B cell (primary cell): ENCODE results near the gene N4BP2L1. TPM values are rescaled to one million over a fixed set of nuclear protein-coding genes. Genes with fewer than 3 reads are reported as not detected.

ENCODE experiments used
- ATAC-seq: fragments of 200-7000 bp; cut with Tn5 transposase; one replicate; pipeline ENCODE4 v1.10.0; 2021; ENCODE audit warnings: low read depth, mild to moderate bottlenecking, moderate number of reproducible peaks, moderate library complexity
- CTCF ChIA-PET: fragments of 350-600 bp; sonication (Branson Sonifier 250); formaldehyde crosslinking; loops from one replicate; lab custom pipeline; 2021; ENCODE audit warnings: antibody characterized with exemption, inconsistent platforms; lab: Charles Lee
- POLR2A ChIA-PET: fragments of 350-600 bp; sonication (Branson Sonifier 250); formaldehyde crosslinking; loops from one replicate; lab custom pipeline; 2021; ENCODE audit warnings: antibody characterized with exemption; lab: Charles Lee
- DNase-seq: peaks from one replicate; pipeline ENCODE4 v3.0.0; 2013
- H2AFZ ChIP-seq: 2 replicates; pipeline ENCODE4 v1.6.1; 2012; ENCODE audit warnings: mild to moderate bottlenecking, low read depth, low read length; ENCODE audit not compliant: insufficient read depth, poor library complexity, severe bottlenecking
- H3K27ac ChIP-seq, 2 donors: 1 replicate in 1 of 2; 2 replicates in 1 of 2; pipeline ENCODE4 v1.5.1; 2012 to 2013; ENCODE audit warnings: low read length in 2 of 2, mild to moderate bottlenecking in 2 of 2, moderate library complexity in 1 of 2
- H3K27me3 ChIP-seq, 4 experiments: fragments of 200-600 bp in 1 of 4; sonication (generic) in 1 of 4; replicated peaks in 1 of 4; 1 replicate in 2 of 4; 2 replicates in 2 of 4; pipeline versions ENCODE4 v1.6.1 to v1.7.0; 2013 to 2016; ENCODE audit warnings: low read length in 3 of 4, mild to moderate bottlenecking in 2 of 4, mixed read lengths in 1 of 4, moderate library complexity in 1 of 4; ENCODE audit not compliant: insufficient read depth in 4 of 4, control insufficient read depth in 3 of 4; ENCODE audit errors: control extremely low read depth in 1 of 4
- H3K36me3 ChIP-seq, 2 experiments: replicated peaks in 1 of 2; 1 replicate in 1 of 2; 2 replicates in 1 of 2; pipeline versions ENCODE4 v1.6.1 to v1.7.1; 2013; ENCODE audit warnings: low read length in 1 of 2; ENCODE audit not compliant: insufficient read depth in 2 of 2, control insufficient read depth in 1 of 2; ENCODE audit errors: control extremely low read depth in 1 of 2, extremely low read depth in 1 of 2
- H3K4me1 ChIP-seq, 2 donors: fragments of 200-600 bp in 1 of 2; sonication (generic) in 1 of 2; 1 replicate in 1 of 2; 2 replicates in 1 of 2; pipeline versions ENCODE4 v1.5.1 to v1.6.1; 2013 to 2017; ENCODE audit warnings: low read length in 2 of 2; ENCODE audit not compliant: control insufficient read depth in 2 of 2, insufficient read depth in 2 of 2
- H3K4me2 ChIP-seq: replicated peaks from 2 replicates; pipeline ENCODE3; 2012; ENCODE audit warnings: mild to moderate bottlenecking, low read depth, low read length; ENCODE audit not compliant: poor library complexity, severe bottlenecking
- H3K4me3 ChIP-seq, 5 experiments: fragments of 200-600 bp in 1 of 5; sonication (generic) in 1 of 5; 1 replicate in 3 of 5; 2 replicates in 2 of 5; pipeline versions ENCODE4 v1.5.1 to v1.7.0; 2011 to 2016; ENCODE audit warnings: low read length in 4 of 5, mild to moderate bottlenecking in 4 of 5, low read depth in 2 of 5, control low read depth in 1 of 5, moderate library complexity in 1 of 5; ENCODE audit not compliant: insufficient read depth in 1 of 5; ENCODE audit errors: control extremely low read depth in 1 of 5, extremely low read depth in 1 of 5
- H3K79me2 ChIP-seq: fragments of 200-600 bp; sonication (generic); one replicate; pipeline ENCODE4 v1.6.0; 2016; ENCODE audit warnings: low read length; ENCODE audit not compliant: control insufficient read depth, insufficient read depth
- H3K9ac ChIP-seq: fragments of 200-600 bp; sonication (generic); 2 replicates; pipeline ENCODE4 v1.6.1; 2017; ENCODE audit warnings: mild to moderate bottlenecking, low read length, moderate library complexity
- H3K9me3 ChIP-seq, 3 donors: one replicate each; pipeline versions ENCODE4 v1.6.1 to v1.7.1; 2013; ENCODE audit warnings: low read length in 2 of 3; ENCODE audit not compliant: control insufficient read depth in 2 of 3, insufficient read depth in 1 of 3; ENCODE audit errors: control extremely low read depth in 1 of 3
- H4K20me1 ChIP-seq: 2 replicates; pipeline ENCODE4 v1.6.0; 2012; ENCODE audit warnings: mild to moderate bottlenecking, low read length; ENCODE audit not compliant: insufficient read depth, control insufficient read depth, poor library complexity, severe bottlenecking
- H3K27ac Mint-ChIP-seq: one replicate; pipeline ENCODE4 v1.8.0; 2021; ENCODE audit warnings: mixed read lengths
- H3K27me3 Mint-ChIP-seq: one replicate; pipeline ENCODE4 v1.8.0; 2021; ENCODE audit warnings: mixed read lengths
- H3K4me1 Mint-ChIP-seq: one replicate; pipeline ENCODE4 v1.8.0; 2021; ENCODE audit warnings: mixed read lengths
- H3K4me3 Mint-ChIP-seq: one replicate; pipeline ENCODE4 v1.8.0; 2021; ENCODE audit warnings: mixed read lengths
- H3K9me3 Mint-ChIP-seq: one replicate; pipeline ENCODE4 v1.8.0; 2022; ENCODE audit warnings: mixed read lengths; ENCODE audit not compliant: insufficient read depth
- CTCF ChIP-seq: fragments of 200-600 bp; IDR thresholded peaks from one replicate; pipeline ENCODE4 v1.8.0; 2022; ENCODE audit warnings: antibody characterized with exemption, mild to moderate bottlenecking
- EZH2 ChIP-seq: IDR thresholded peaks from 2 replicates; pipeline ENCODE4 v1.6.1; 2012; ENCODE audit warnings: borderline replicate concordance, low read depth, mild to moderate bottlenecking, moderate library complexity, low read length; ENCODE audit not compliant: insufficient read depth, poor library complexity, severe bottlenecking
- WGBS: methylation state at CpG from one replicate; pipeline ENCODE4 v1.1.5; 2013; ENCODE audit warnings: missing lambda C conversion rate; ENCODE audit not compliant: insufficient coverage; 5-methylcytosine and 5-hydroxymethylcytosine counted together
- intact Hi-C: fragments of 100-400 bp; cut with micrococcal nuclease; formaldehyde crosslinking; loops from one replicate; pipeline ENCODE4 v1.10.0; 2022
- polyA plus RNA-seq: library from polyadenylated mRNA; depleted of rRNA; stranded (reverse); fragments of >200 nt; gene quantifications from 2 replicates; pipeline ENCODE4 v1.2.3, GENCODE V29; 2012
- total RNA-seq, 2 donors: library from RNA; stranded (reverse); fragments of 120-200 nt in 1 of 2; gene quantifications; 1 replicate in 1 of 2; 2 replicates in 1 of 2; pipeline versions ENCODE4 v1.2.3 to v1.2.4, GENCODE V29; 2013 to 2022

N4BP2L1 gene
- total and polyA plus RNA-seq, 2 donors (not counting 1 experiment from before 2014, with no cell fraction given), result 50.9 to 52.8 TPM

- H3K4me2 ChIP-seq, result no peak overlapping the region
- no peaks in the 10 kb centered on the region for H3K79me2 ChIP-seq
- H3K9me3 Mint-ChIP-seq, result peaks cover 3% of the 10 kb centered on the region
- H3K27ac Mint-ChIP-seq, result no peak overlapping the region
- no peak overlapping the region for H3K4me3 ChIP-seq
- H4K20me1 ChIP-seq, result no peaks in the 10 kb centered on the region
- no peak for ATAC-seq
- 93% methylated on average over 9 of the region's 13 CpGs for WGBS
- H2AFZ ChIP-seq, result no peak overlapping the region
- no peak overlapping the region for H3K9ac ChIP-seq
- H3K4me1 ChIP-seq, result no peaks in the 10 kb centered on the region
- DNase-seq, result no peak
- intact Hi-C loops, result no loop called here
- peaks cover 0 to 4% (median 0%) of the 10 kb centered on the region in 3 donors for H3K9me3 ChIP-seq
- H3K27ac ChIP-seq, result no peak overlapping the region
- ChIA-PET POLR2A (no interaction called here), CTCF (interaction anchor here (1.0 to 1.9 kb wide), 3 partner anchors 12 to 205 kb away, joined by 3 to 14 read pairs (median 4); no protein-coding TSS in a partner anchor)
- H3K4me1 Mint-ChIP-seq, result no peaks in the 10 kb centered on the region
- H3K36me3 ChIP-seq, result no peaks in the 10 kb centered on the region
- H3K27me3 ChIP-seq, result no peaks in the 10 kb centered on the region
- H3K27me3 Mint-ChIP-seq, result no peaks in the 10 kb centered on the region
- H3K4me3 Mint-ChIP-seq, result no peak overlapping the region
- TF ChIP-seq EZH2 (no peak), CTCF (no peak)
Measured at GRCh38 chr13:32376642-32377415, 51.1 kb downstream of the N4BP2L1 start.

- H3K79me2 ChIP-seq, result no peaks in the 10 kb centered on the region
- no peak overlapping the region for H2AFZ ChIP-seq
- H4K20me1 ChIP-seq, result no peaks in the 10 kb centered on the region
- Mint-ChIP-seq H3K27ac (no peak overlapping the region), H3K27me3 (no peaks in the 10 kb centered on the region), H3K4me1 (no peaks in the 10 kb centered on the region), H3K4me3 (no peak overlapping the region), H3K9me3 (peaks cover 3% of the 10 kb centered on the region)
- ChIA-PET CTCF (no interaction called here), POLR2A (no interaction called here)
- H3K4me2 ChIP-seq, result no peak overlapping the region
- no peak for TF ChIP-seq CTCF
- TF ChIP-seq EZH2, result no peak
- H3K9ac ChIP-seq, result no peak overlapping the region
- no peak overlapping the region for H3K27ac ChIP-seq
- no peaks in the 10 kb centered on the region for H3K4me1 ChIP-seq
- H3K4me3 ChIP-seq, result no peak overlapping the region
- intact Hi-C loops, result no loop called here
- peaks cover 0 to 4% (median 0%) of the 10 kb centered on the region in 3 donors for H3K9me3 ChIP-seq
- ATAC-seq (no peak), DNase-seq (no peak)
- 100% methylated on average over 1 of the region's 2 CpGs for WGBS
- no peaks in the 10 kb centered on the region for H3K36me3 ChIP-seq
- H3K27me3 ChIP-seq, result no peaks in the 10 kb centered on the region
Measured at GRCh38 chr13:32370805-32371204, 57.1 kb downstream of the N4BP2L1 start.
